Cerebellar cortex (tissue), 1 donor: ENCODE measurements around the gene RARB.
A peak's percentile ranks its signal among the peaks of the same experiment; 100 is the strongest.

Experiments
- DNase-seq: peaks from one replicate; pipeline ENCODE4 v3.0.0-alpha.2; 2015; ENCODE audit warnings: low spot score

Gene RARB

GRCh38 chr3:25554376-25554775 is 126.3 kb downstream of the RARB start:
- DNase-seq = no peak

DNA sequence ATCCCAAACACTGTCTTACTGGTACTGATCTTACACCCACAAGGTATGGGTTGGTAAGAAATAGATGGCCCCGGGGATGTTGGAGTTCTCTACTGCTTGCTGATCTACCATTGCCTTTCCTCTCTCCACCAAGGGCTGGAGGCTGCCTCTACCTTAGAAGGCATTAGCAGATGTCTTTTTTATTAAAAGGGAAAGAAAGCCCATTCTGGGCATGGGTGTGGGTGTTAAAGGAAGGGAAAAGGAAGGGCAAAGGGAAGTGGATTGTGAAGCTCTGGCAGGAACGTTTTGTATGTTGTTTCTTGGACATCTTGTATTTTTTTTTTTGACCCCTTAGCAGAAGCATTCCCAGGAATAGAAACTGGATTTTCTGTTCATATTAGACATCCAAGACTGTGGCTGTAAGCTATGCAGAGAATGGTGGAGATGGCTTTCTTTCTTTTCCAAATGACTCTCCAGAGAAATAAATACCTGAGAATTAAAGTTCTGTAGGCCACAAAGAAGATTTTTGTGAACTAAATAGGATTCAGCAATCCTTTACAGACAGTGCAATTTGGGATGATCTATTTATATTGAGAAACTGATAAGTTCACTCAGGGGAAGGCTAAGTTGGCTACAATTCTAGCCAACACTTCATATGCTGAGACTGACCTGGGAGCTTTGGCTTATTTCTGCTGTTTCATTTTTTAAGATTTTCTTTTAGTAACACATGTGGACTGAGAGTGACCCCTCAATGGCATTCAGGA is 127.8 kb downstream of the RARB start:
- no peak for DNase-seq

DNA sequence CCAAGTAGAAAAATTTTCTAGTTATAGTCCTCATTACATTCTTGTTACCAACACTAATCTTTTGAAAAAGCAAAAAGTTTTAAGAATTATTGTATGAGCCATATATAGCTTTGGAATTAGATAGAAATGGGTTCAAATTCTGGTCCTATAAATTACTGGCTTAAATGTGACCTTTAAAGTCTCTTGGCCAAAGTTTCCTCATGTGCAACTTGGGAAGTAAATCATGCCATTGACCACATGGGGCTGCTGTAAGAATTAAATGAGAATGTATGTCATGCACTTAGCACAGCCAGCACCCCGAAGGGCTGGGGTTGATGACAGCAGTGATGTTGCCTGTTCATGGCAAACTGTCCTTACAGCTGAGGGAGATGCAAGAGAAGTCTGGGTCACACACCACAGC is 128.4 kb downstream of the RARB start:
- no peak for DNase-seq

DNA sequence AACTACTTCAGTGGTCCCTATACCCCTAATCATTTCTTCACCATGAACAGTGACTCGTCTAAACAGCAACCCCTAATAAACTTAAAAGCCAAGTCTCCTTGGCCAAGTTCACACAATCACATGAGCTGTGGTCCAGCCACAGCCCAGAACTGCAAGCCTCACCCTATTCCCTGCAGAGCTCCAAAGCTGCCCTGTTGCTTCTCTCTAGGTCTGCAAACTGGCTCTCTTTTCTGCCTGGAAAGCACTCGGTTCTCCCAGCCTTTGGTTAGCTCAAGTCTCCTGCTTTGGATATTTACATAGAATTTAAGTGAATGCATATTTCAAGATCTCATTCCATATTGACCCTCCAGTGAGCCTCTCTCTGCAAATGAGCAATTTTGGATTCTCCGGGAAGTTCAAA is 129.6 kb downstream of the RARB start:
- no peak for DNase-seq

DNA sequence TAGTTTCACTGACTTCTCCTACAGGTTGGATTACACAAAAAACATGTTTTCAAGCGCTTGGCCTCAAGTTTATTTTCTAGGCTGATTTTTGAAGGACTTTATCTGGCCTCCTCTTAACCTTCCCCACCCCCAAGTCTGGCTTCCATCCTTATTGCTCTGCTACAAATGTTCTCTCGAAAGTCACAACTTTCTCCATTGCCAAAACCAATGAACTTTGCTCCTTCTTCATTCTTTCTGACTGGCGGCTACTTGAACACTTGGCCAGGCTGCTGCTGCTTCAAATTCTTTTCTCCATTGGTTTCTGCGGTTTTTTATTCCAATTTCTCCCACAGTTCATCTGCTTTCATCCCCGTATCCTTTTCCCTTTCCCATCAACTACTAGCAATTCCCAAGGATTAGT is 130.1 kb downstream of the RARB start:
- no peak for DNase-seq

- DNase-seq = no peak
Measured at GRCh38 chr3:25558796-25559195, 130.7 kb downstream of the RARB start.

DNA sequence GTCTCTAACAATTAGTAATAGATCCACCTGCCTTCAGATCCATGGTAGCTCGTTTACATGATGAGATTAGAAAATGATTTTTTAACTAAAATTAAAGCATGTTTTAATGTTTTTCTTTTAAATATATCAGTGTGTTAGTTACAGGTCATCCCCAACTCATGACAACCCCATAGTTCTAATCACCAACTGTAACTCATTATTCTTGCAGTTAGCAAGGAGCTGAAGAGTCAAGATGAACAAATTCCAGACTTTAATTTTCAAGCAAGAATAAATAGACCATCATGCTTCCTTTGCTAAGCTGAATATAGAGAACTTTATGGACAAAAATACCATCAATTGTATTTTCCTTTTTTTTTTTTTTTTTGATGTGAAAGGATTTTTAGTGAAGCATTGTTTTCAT is 135.5 kb downstream of the RARB start:
- DNase-seq = no peak

DNA sequence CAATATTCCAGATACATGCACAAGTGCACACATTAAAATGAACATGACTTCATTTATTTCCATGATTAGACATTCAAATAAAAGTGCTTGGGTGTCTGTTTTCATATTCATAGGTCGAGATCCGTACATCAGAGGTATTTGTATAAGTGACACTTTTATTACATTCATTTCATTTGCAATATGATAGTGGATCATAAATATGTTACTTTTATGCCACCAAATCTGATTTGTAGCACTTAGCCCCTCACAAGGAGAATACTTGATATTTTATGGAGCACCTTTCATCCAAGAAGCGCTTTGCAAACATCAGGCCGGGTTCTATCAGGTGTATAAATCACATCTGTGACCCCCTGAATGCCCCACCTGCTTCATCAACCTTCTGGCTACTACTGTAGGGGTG is 136.0 kb downstream of the RARB start:
- DNase-seq = no peak

DNA sequence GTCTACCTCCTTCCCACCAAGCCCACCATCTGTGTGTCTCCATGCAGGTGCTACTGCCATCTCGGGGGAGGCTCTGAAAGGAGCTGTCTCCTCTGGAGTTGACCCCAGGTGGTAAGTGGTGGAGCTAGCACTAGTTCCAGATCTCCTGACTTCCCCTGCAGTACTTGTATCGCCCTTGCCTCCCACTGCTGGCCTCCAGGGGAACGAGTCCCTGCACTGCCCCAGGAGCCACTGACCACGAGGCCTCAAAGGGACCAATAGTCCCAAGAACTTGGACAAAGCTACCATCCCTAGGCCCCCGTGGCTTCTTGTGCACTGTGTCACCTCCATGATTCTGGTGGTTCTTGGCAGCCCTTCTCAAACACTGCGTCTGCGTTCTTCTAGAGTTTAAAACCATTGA is 137.7 kb downstream of the RARB start:
- DNase-seq = no peak

- no peak for DNase-seq
Measured at GRCh38 chr3:25566358-25566920, 138.4 kb downstream of the RARB start.

GRCh38 chr3:25567388-25567787 is 139.3 kb downstream of the RARB start:
- DNase-seq = no peak

DNA sequence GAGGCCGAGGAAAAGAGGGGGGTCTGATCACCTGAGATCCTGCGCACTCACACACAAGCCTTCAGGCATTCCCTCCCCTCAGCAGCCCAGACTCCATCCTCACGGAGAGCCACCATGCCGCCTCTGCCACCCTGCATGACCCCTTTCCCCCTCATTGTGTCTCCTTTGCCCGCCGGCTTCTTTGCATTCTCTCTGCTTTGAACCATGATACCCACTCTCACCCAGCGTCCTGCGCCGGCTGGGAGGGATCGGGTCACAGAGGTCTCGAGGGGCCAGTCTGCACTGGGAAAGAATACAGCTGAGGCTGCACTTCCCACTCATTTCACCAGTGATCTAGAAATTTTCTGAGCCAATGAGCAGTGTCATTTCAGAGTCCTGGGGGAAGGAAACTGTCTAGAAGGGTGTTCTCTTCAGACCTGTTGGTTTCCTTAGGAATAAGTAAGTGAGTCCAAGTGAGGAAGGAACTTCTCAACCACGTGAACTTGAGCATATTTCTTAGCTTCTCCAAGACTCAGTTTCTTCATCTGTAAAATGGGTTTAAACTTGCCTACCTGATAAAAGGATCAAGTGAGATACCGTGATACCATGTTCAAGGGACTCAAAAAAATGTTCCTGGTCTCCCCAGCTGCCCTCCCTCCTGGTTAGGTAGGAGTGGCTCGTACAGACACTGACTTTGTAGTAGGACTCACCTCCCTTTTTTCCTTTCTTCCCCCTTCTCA is 139.9 kb downstream of the RARB start:
- DNase-seq = no peak

DNA sequence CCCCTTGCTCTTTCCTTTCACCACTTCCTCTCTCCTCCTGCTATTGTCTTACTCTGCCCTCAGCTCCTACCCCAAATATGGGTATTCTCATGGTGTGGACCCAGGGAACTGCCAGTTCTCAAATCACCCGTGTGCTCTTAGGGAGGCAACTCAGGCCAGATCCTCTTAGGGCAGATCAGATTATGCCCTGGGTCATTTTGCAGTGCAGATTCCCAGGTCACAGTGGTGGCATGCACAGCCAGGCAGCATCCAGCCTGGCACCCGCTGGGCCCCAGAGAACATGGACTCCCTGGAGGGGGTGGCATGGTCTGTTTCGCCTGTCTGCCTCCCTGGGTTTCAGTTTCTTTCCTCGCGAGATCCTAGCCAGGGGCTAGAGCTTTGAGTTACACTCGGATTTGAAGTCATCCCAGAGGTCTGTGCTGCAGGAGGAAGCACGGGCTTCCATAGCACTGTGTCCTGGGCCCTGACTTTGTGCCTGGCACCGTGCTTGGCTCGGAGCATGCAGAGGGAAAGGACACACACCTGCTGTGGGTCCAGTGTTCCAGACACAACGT is 140.5 kb downstream of the RARB start:
- no peak for DNase-seq

- no peak for DNase-seq
Measured at GRCh38 chr3:25571285-25571684, 143.2 kb downstream of the RARB start.

- no peak for DNase-seq
Measured at GRCh38 chr3:25572336-25572735, 144.3 kb downstream of the RARB start.

- DNase-seq = peak; percentile 21
Measured at GRCh38 chr3:25572919-25573385, 144.9 kb downstream of the RARB start.

DNA sequence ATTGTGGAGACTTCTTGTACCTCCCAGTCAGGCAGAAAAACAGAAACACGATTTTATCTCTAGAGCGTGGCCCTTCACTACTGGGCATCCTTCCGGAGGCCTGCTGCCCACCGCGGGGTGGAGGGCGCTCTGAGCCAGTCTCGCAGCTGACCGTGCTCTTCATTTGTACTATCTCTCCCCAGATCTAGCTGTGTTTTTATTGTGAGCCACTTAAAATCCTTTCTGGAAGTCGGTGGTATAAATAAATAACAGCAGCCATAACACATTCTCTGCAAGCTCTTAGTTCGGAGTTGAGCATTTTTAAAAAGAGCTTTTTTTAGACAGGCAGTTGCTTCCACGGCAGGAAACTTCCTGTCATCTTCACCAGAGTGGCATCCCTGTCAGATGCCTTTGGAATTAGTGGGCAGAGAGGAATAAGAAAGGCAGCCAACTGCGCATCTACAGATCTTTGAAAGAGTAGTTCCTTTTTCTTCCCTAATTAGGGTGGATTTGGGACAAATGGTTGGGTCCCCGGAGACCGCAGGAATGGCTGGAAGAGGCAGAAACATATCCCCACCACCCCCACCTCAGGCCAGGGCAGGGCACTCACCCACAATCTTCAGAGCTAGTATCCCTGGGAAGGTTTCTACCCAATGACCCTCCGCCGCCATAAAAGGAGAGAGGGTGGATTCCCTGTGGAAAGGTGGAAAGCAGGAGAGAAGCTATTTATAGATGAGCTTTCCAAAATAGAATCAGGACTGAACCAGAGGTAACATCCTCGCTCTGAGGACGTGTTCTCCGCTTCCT is 145.5 kb downstream of the RARB start:
- peak; percentile 55 for DNase-seq

GRCh38 chr3:25574172-25574765 is 146.2 kb downstream of the RARB start:
- DNase-seq = no peak

DNA sequence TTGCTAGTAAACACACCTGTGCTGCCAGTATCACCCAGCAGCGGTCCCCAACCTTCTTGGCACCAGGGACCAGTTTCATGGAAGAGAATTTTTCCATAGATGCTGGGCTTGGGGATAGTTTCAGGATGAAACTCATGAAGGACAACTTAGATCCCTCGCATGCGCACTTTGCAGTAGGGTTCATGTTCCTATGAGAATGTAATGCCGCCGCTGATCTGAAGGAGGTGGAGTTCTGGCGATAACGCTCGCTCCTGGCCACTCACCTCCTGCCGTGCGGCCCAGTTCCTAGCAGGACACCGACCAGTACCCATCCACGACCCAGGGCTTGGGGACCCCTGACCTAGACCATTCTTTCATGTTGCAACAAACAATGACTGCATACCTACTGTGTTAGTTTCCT is 146.9 kb downstream of the RARB start:
- DNase-seq = no peak

DNA sequence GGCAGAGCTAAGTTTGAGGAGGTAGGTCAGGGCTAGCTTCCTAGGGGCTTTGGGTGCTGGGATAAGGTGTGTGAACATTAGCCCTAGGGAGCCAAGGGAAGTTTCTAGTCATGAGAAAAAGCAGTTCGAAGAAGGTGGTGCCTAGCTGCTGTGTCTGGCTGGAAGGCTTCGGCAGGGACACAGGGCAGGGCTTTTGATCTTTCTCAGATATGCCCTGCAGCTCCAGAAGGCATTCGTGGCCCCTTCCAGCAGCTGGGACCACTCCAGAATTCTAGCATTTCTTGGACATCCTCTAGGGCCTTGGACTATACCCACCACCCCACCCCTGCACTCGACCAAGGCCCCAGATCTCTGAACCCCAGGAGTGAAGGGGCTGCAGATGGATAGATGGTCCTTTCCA is 148.1 kb downstream of the RARB start:
- DNase-seq = no peak

- DNase-seq = no peak
Measured at GRCh38 chr3:25576831-25577454, 148.9 kb downstream of the RARB start.
